Measurements from ENCODE around the gene MTCL1.

Gene MTCL1

GRCh38 chr18:8709248-8710059, 4.1 kb downstream of the MTCL1 start:
- in situ Hi-C loops (cut with HindIII; ENCODE audit: low sequenced_read_pairs), result no loop called here

- in situ Hi-C loops (cut with HindIII; ENCODE audit: low sequenced_read_pairs), result no loop called here
Measured at GRCh38 chr18:8711736-8712135, 6.4 kb downstream of the MTCL1 start.

GRCh38 chr18:8713691-8714090, 8.3 kb downstream of the MTCL1 start:
- in situ Hi-C loops (cut with HindIII; ENCODE audit: low sequenced_read_pairs), result no loop called here

- in situ Hi-C loops (cut with HindIII; ENCODE audit: low sequenced_read_pairs), result no loop called here
Measured at GRCh38 chr18:8715599-8715998, 10.2 kb downstream of the MTCL1 start.

GRCh38 chr18:8717011-8717770, 11.8 kb downstream of the MTCL1 start:
- in situ Hi-C loops (cut with HindIII; ENCODE audit: low sequenced_read_pairs), result no loop called here

- in situ Hi-C loops (cut with HindIII; ENCODE audit: low sequenced_read_pairs), result no loop called here
Measured at GRCh38 chr18:8718401-8718913, 13.1 kb downstream of the MTCL1 start.

GRCh38 chr18:8719192-8719591, 13.8 kb downstream of the MTCL1 start:
- in situ Hi-C loops (cut with HindIII; ENCODE audit: low sequenced_read_pairs), result no loop called here

- in situ Hi-C loops (cut with HindIII; ENCODE audit: low sequenced_read_pairs), result no loop called here
Measured at GRCh38 chr18:8720141-8720540, 14.8 kb downstream of the MTCL1 start.

- in situ Hi-C loops (cut with HindIII; ENCODE audit: low sequenced_read_pairs), result no loop called here
Measured at GRCh38 chr18:8721094-8721669, 15.8 kb downstream of the MTCL1 start.

- in situ Hi-C loops (cut with HindIII; ENCODE audit: low sequenced_read_pairs), result no loop called here
Measured at GRCh38 chr18:8721716-8722115, 16.4 kb downstream of the MTCL1 start.

GRCh38 chr18:8722946-8723820, 17.8 kb downstream of the MTCL1 start:
- in situ Hi-C loops (cut with HindIII; ENCODE audit: low sequenced_read_pairs), result no loop called here

GRCh38 chr18:8724452-8724851, 19.1 kb downstream of the MTCL1 start:
- in situ Hi-C loops (cut with HindIII; ENCODE audit: low sequenced_read_pairs), result no loop called here

- in situ Hi-C loops (cut with HindIII; ENCODE audit: low sequenced_read_pairs), result no loop called here
Measured at GRCh38 chr18:8726281-8726680, 20.9 kb downstream of the MTCL1 start.

- in situ Hi-C loops (cut with HindIII; ENCODE audit: low sequenced_read_pairs), result no loop called here
Measured at GRCh38 chr18:8726963-8727705, 21.8 kb downstream of the MTCL1 start.

GRCh38 chr18:8730080-8730827, 24.9 kb downstream of the MTCL1 start:
- in situ Hi-C loops (cut with HindIII; ENCODE audit: low sequenced_read_pairs), result loop anchor here (5.0 kb wide), 2 partner anchors 33 to 37 kb away; no protein-coding TSS in a partner anchor

- in situ Hi-C loops (cut with HindIII; ENCODE audit: low sequenced_read_pairs), result loop anchor here (5.0 kb wide), 2 partner anchors 35 kb away; no protein-coding TSS in a partner anchor
Measured at GRCh38 chr18:8732442-8733360, 27.3 kb downstream of the MTCL1 start.

- in situ Hi-C loops (cut with HindIII; ENCODE audit: low sequenced_read_pairs), result loop anchor here (5.0 kb wide), 2 partner anchors 33 to 37 kb away; no protein-coding TSS in a partner anchor
Measured at GRCh38 chr18:8734496-8734895, 29.1 kb downstream of the MTCL1 start.

- in situ Hi-C loops (cut with HindIII; ENCODE audit: low sequenced_read_pairs), result no loop called here
Measured at GRCh38 chr18:8735274-8735673, 29.9 kb downstream of the MTCL1 start.
